Mesodermal cell (in vitro differentiated cells): ENCODE data around the gene PGGHG.

Experiments
- H3K27ac ChIP-seq: 2 replicates; pipeline ENCODE4 v1.7.0; 2013; ENCODE audit warnings: mild to moderate bottlenecking, low read depth, low read length, moderate library complexity; ENCODE audit not compliant: severe bottlenecking
- H3K36me3 ChIP-seq: 2 replicates; pipeline ENCODE4 v1.7.1; 2013; ENCODE audit warnings: mild to moderate bottlenecking, low read length, moderate library complexity; ENCODE audit not compliant: control insufficient read depth, insufficient read depth
- H3K4me1 ChIP-seq: one replicate; pipeline ENCODE4 v1.7.1; 2013; ENCODE audit warnings: mild to moderate bottlenecking, low read length; ENCODE audit not compliant: insufficient read depth, control insufficient read depth, poor library complexity, severe bottlenecking
- H3K4me3 ChIP-seq: 2 replicates; pipeline ENCODE4 v1.7.0; 2013; ENCODE audit warnings: low read length, control low read depth, mild to moderate bottlenecking; ENCODE audit not compliant: insufficient read depth, poor library complexity, severe bottlenecking; ENCODE audit errors: extremely low read depth
- H3K9me3 ChIP-seq: 2 replicates; pipeline ENCODE4 v1.7.1; 2013; ENCODE audit warnings: mild to moderate bottlenecking, low read length, moderate library complexity; ENCODE audit not compliant: control insufficient read depth
- WGBS, 2 experiments: methylation state at CpG; one replicate each; pipeline ENCODE4 v1.1.5; 2013; ENCODE audit warnings: missing lambda C conversion rate in 2 of 2; ENCODE audit not compliant: insufficient coverage in 2 of 2; 5-methylcytosine and 5-hydroxymethylcytosine counted together

Gene PGGHG

DNA sequence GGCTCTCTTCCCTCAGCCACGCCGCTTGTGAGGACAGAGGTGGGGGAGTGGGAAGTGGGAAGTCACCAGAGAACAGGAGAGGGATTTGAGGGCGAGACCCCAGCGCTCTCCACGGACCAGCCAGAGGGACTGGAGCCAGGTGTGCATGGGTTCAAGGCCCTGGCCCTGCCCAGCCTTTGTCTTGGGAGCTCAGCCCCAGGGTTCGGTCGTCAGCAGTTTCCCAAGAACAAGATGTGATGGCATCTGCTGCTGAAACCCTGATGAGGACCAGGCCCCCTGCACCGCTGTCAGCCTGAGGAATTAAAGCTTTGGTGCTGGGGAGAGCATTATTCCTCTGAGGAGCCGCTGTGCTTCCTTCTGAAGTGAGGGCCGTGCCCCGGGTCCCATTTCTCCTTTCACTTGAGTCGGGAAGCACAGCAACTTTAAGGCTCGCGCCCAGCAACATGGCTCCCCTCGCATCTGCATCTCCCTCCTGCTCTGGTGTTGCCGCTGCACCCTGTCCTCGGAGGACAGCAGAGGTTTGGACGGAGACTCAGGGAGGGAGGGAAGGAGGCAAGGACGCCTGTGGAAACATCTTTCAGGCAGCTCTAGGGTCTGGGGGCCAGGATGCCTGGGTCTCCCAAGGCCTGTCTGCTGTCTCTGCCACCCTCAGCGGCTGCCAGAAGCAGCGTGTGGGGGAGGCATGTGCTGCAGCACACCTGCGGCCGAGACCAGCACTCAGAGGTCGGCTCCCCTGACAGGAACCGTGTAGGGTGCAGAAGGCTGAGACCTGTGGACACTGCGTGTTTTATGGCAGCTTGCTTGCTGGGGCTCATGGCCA lies 6.6 kb downstream of the PGGHG start:
- 90 to 94% methylated on average over 23 to 26 of the region's 26 CpGs for WGBS, 2 experiments
- H3K27ac ChIP-seq: no peak overlapping the region
- no peak overlapping the region for H3K4me3 ChIP-seq
- peaks cover 6% of the 10 kb centered on the region for H3K4me1 ChIP-seq
- H3K36me3 ChIP-seq: peaks cover 12% of the 10 kb centered on the region
- no peaks in the 10 kb centered on the region for H3K9me3 ChIP-seq

DNA sequence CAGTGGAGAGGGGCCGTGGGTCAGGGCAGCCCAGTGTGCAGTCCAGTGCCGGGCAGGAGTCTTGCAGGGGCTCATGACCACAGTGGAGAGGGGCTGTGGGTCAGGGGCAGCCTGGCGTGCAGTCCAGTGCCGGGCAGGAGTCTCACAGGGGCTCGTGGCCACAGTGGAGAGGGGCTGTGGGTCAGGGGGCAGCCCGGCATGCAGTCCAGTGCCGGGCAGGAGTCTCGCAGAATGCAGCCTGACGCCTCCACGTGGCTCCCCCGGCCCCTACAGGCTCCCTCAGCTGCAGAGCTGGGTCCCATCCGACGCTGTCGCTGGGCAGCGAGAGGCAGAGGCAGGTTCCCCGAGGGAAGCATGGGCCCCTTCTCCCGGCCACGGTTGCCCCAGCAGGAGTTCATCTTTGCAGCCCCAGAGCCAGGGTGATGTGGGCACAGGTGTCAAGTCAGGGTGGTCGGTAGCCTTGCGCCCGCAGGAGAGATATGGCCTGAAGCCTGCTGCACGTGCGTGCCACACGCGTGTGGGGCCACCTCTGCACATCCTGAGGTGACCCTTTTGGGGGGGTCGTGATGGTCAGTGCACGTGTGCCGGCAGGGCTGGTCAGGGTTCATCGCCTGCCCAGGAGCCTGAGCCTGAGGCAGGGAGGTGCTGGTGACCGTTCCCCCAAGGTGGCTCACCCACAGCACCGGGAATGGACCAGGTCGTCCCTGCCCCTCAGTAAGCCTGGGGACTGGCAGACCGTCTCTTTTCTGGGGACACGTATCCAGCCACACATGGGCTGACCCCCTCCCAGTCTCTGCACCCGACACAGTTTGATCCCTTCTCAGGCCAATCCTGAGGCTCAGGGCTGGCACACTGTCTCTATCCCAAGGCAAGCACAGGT lies 7.5 kb downstream of the PGGHG start:
- Histone ChIP-seq H3K4me1 (no peaks in the 10 kb centered on the region), H3K9me3 (no peaks in the 10 kb centered on the region), H3K4me3 (no peak overlapping the region), H3K36me3 (peaks cover 12% of the 10 kb centered on the region), H3K27ac (no peak overlapping the region)
- 90 to 93% methylated on average over 31 to 35 of the region's 35 CpGs for WGBS, 2 experiments

DNA sequence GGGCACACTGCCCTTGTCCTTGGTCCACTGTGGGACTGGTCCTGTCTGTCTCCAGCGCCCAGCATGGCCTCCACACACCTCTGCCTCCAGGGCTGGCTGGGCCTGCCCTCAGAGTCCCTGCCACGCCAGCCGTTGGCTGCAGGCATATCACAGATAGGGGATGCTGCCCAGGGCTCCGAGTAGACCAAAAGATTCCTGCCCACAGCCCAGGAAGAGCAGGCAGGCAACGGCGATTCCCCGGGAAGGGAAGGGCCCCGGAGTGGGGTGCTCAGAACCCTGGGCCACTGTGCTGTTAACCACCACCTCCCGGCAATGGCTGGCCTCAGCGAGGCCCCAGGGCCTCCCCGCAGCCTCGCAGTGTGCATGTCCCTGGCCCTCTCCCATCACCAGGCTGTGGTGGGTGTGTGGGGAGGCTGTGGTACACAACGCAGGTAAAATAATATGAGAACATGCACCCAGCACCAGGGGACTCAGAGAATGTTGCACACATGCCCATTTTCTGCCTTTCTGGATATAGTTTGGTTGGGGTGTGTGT lies 8.2 kb downstream of the PGGHG start:
- no peak overlapping the region for H3K27ac ChIP-seq
- no peaks in the 10 kb centered on the region for H3K4me1 ChIP-seq
- no peak overlapping the region for H3K4me3 ChIP-seq
- 88 to 91% methylated on average over 7 to 8 of the region's 13 CpGs for WGBS, 2 experiments
- H3K36me3 ChIP-seq: peaks cover 8% of the 10 kb centered on the region
- no peaks in the 10 kb centered on the region for H3K9me3 ChIP-seq

DNA sequence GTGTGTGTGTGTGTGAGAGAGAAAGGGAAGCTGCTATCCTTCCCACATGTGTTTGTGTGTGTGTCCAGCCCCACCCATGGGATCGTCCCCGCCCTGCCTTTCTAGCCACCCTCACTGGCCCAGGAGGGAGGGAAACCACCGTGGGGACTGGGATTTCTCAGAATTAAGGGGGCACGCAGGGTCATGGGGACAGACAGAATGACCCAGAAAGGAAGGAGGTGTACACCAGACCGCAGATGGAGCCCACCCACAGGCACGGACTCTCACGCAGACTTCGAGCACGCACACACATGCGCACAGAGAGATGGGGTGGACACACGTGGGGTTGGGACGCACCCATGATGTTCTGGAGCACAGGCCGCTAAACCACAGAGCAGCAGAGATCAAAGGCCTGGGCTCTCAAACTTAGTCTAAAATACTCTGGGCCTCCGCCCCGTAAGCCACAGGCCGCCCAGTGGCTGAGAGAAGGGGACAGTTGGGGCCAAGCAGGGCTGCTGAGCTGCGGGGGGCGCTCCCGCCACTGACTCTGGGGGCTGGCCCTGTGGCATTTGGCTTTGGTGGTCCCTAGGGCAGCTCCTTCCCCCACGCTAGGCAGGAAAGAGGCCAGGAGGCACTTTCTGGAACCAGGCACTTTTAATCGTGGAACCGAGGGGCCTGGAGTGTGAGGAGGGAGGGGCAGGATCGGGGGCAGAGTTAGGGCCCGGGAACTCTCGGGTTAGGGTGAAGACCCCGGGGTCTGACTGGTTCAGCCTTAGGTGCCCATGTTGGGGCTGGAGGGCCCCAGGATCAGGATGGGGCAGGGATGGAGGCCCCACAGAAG lies 8.9 kb downstream of the PGGHG start:
- H3K4me3 ChIP-seq: no peak overlapping the region
- 89 to 93% methylated on average over 21 of the region's 26 CpGs for WGBS, 2 experiments

DNA sequence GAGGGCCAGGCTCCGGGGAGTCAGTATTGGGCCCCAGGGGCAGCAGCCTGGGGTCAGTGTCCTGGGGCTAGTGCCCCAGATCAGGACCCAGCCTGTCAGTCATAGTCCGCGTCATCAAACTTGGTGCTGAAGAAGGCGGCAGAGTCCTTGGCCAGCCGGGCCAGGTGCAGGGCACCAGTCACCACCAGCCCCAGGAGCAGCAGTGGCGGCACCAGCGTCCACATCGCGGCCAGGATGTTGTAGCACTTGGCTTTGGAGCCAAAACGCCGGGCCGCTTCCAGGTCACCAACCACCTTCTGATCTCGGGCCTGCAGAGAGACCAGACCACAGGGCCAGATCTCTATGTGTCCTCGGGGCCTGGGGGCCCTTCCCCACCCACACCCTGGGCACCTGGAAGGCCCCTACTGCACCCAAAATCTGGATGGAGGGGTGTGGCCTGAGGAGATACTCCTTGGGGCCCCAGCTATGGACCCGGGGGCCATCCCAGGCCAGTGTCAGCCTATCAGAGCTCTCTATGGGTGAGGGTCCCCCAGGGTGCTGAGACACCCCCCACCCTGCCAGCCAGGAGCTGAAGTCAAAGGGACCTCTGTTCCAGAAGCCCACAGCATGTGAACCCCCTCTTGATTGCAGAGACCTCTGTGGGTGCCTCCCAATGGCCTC lies 9.6 kb downstream of the PGGHG start:
- peaks cover 3% of the 10 kb centered on the region for H3K36me3 ChIP-seq
- H3K9me3 ChIP-seq: no peaks in the 10 kb centered on the region
- no peak overlapping the region for H3K4me3 ChIP-seq
- H3K27ac ChIP-seq: no peak overlapping the region
- WGBS, 2 experiments: 96 to 97% methylated on average over 13 to 14 of the region's 15 CpGs
- no peaks in the 10 kb centered on the region for H3K4me1 ChIP-seq

More for the DNA sequence above, 8.9 kb downstream of the PGGHG start:
- Histone ChIP-seq H3K9me3 (no peaks in the 10 kb centered on the region), H3K27ac (no peak overlapping the region), H3K4me1 (no peaks in the 10 kb centered on the region), H3K36me3 (peaks cover 3% of the 10 kb centered on the region)

DNA sequence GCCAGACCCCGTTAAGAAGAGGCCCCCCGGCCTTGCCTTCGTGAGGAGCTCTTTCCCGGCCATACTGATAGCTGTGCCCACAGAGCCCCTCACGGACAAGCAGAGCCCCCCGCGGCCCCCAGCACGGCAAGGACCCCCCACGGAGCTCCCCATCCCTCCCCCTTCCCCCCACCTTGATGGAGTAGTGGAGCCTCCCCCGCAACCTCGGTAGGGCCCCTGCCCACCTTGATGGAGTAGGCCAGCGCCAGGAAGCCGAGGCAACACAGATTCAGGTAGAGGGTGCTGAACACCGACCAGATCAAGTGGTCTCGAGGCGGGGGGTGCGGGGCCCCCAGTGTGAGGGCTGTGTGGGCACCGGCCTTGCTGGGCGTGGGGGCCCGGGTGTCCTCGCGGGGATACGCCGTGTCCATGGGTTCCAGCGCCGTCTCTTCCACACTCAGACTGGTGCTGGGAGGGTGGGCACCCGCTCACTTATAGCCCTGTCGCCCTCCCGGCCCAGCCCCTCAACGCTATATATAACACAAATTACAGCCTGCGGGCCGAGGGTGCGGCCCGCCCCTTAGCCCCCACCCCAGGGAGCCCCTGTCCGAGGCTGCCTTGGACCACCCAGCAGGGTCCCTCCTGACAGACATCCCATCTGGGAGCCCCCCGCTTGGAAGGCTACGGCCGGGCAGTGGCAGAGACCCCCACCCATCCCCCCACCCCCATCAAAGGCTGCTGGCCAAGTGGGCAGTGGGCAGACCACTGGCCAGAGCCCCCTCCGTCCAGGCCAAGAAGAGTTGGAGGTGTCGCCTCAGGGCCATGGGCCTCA lies 10.4 kb downstream of the PGGHG start, which contains the start of gene IFITM5:
IFITM5 (minus strand) TSS at position 446 of the 811 bp plus-strand sequence; CDS start at position 410, 36 bp downstream.
- no peaks in the 10 kb centered on the region for H3K36me3 ChIP-seq
- no peak within 1 kb of the TSS for H3K4me3 ChIP-seq
- 92 to 93% methylated on average over 21 to 26 of the region's 40 CpGs for WGBS, 2 experiments
- no peaks in the 10 kb centered on the region for H3K4me1 ChIP-seq
- no peak within 1 kb of the TSS for H3K27ac ChIP-seq
- no peaks in the 10 kb centered on the region for H3K9me3 ChIP-seq

DNA sequence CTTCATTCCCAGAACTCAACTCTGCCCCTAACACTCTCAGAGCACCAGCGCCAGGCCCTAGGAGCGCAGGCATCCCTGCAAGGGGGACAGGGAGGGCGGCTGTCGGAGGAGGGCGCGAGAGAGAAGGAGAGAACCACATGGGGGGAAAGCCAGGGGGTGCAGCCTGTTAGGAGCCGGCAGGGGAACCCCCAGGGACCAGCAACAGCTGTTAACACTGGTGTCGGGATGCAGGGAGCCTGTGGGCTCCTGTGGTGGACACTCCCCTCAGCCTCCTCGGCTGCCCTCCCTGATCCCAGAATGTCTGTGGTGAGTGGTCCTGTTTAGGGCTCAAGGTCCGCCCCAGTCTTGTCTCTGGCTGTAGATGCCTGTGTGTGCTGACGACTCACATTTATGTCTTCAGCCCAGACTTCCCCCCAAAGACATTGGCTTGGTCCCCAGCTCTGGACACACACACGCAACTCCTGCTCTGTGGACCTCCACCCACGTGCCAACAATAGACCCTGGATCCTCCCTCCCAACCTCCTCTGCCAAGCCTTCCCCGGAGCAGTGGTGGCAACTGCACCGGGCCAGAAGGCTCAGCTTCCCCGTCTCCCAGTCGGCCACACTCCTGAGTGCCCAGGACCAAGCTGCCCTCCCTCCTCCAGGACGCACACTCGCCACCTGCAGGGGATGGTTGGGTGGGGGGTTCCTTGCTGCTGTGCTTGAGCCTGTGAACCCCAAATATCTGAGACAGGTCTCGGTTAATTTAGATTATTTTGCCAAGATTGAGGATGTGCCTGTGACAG lies 11.2 kb downstream of the PGGHG start:
- no peaks in the 10 kb centered on the region for H3K36me3 ChIP-seq
- H3K9me3 ChIP-seq: no peaks in the 10 kb centered on the region
- H3K4me3 ChIP-seq: no peak overlapping the region
- 59 to 75% methylated on average over 6 to 13 of the region's 20 CpGs for WGBS, 2 experiments
- no peak overlapping the region for H3K27ac ChIP-seq
- H3K4me1 ChIP-seq: no peaks in the 10 kb centered on the region

DNA sequence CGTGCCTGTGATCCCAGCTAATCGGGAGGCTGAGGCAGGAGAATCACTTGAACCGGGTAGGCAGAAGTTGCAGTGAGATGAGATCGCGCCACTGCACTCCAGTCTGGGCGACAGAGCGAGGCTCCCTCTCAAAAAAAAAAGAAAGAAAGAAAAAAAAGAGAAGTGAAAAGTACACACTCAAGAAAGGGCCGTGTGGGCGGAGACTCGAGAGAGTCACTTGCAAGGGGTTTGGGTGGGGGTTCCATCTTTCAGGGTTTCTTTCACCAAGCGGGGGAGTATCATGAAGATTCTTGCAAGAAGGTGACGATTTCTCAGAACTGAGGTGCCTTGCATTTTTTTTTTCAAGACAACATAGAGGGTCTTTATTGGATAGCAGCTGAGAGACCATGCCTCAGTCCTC lies 14.4 kb downstream of the PGGHG start:
- Histone ChIP-seq H3K27ac (no peak overlapping the region), H3K9me3 (no peaks in the 10 kb centered on the region), H3K4me3 (no peak overlapping the region), H3K4me1 (peaks cover 8% of the 10 kb centered on the region), H3K36me3 (no peaks in the 10 kb centered on the region)
- 96 to 97% methylated on average over 9 to 11 of the region's 12 CpGs for WGBS, 2 experiments

DNA sequence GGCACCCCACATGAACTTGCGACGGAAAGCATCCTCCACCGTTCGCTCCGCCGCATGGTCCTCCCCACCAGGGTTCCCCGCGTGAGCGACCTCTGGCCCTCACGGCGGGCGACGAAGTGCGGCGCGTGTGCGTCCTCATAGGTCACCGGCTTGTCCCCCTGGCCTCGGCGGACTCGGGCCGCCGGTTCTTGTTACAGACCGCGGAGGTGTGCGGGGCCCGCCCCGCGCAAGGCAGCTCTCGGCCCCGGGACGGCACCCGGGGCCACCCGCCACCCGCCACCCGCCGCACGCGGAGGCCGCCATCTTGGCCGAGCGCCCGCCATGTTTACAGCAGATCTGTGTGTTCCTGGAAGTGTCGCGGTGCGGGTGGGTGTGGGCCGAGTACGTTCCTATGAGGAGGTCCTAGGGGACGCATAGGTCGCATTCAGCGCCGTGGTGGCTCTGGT lies 15.2 kb downstream of the PGGHG start:
- Histone ChIP-seq H3K27ac (no peak overlapping the region), H3K36me3 (no peaks in the 10 kb centered on the region), H3K9me3 (no peaks in the 10 kb centered on the region), H3K4me3 (no peak overlapping the region), H3K4me1 (peaks cover 9% of the 10 kb centered on the region)
- WGBS, 2 experiments: 95 to 96% methylated on average over 41 to 52 of the region's 52 CpGs
